Right hindlimb (tissue), 1 donor: ENCODE data around the gene ABCG2.

Experiments used
- DNase-seq: peaks from one replicate; pipeline ENCODE4 v3.0.0-alpha.2; 2018

ABCG2 gene

GRCh38 chr4:88158489-88159228 is at the start of gene ABCG2:
Gene ABCG2, minus strand, starts transcription at chr4:88158639. Its CDS starts 18,644 bp downstream, at chr4:88139995.
- DNase-seq: peak; percentile 44

- DNase-seq: no peak
Measured at GRCh38 chr4:88208156-88208555, 49.7 kb upstream of the ABCG2 start.

- no peak for DNase-seq
Measured at GRCh38 chr4:88207171-88207570, 48.7 kb upstream of the ABCG2 start.

- no peak for DNase-seq
Measured at GRCh38 chr4:88204882-88205281, 46.4 kb upstream of the ABCG2 start.

GRCh38 chr4:88202443-88202842 is 44.0 kb upstream of the ABCG2 start:
- DNase-seq: no peak

- DNase-seq: no peak
Measured at GRCh38 chr4:88200186-88200585, 41.7 kb upstream of the ABCG2 start.

GRCh38 chr4:88196523-88197185 is 38.2 kb upstream of the ABCG2 start:
- DNase-seq: no peak

- DNase-seq: no peak
Measured at GRCh38 chr4:88196013-88196365, 37.5 kb upstream of the ABCG2 start.

GRCh38 chr4:88195328-88196012 is 37.0 kb upstream of the ABCG2 start:
- DNase-seq: no peak

GRCh38 chr4:88191404-88191803 is 33.0 kb upstream of the ABCG2 start:
- DNase-seq: no peak

GRCh38 chr4:88189881-88190585 is 31.6 kb upstream of the ABCG2 start:
- DNase-seq: no peak

- no peak for DNase-seq
Measured at GRCh38 chr4:88189418-88189738, 30.9 kb upstream of the ABCG2 start.

- no peak for DNase-seq
Measured at GRCh38 chr4:88188738-88189417, 30.4 kb upstream of the ABCG2 start.

GRCh38 chr4:88187766-88188165 is 29.3 kb upstream of the ABCG2 start:
- DNase-seq: no peak

- no peak for DNase-seq
Measured at GRCh38 chr4:88185906-88186305, 27.5 kb upstream of the ABCG2 start.

- DNase-seq: no peak
Measured at GRCh38 chr4:88179261-88179660, 20.8 kb upstream of the ABCG2 start.

- no peak for DNase-seq
Measured at GRCh38 chr4:88178626-88179231, 20.3 kb upstream of the ABCG2 start.

- peak; percentile 24 for DNase-seq
Measured at GRCh38 chr4:88177983-88178625, 19.7 kb upstream of the ABCG2 start.

GRCh38 chr4:88172987-88173386 is 14.5 kb upstream of the ABCG2 start:
- DNase-seq: no peak

GRCh38 chr4:88171206-88171605 is 12.8 kb upstream of the ABCG2 start:
- no peak for DNase-seq

- DNase-seq: no peak
Measured at GRCh38 chr4:88169298-88169697, 10.9 kb upstream of the ABCG2 start.

GRCh38 chr4:88166608-88167007 is 8.2 kb upstream of the ABCG2 start:
- no peak for DNase-seq
